Loucy (cell line): Measurements from ENCODE around the gene TBC1D22A.

ENCODE experiments used
- EZH2phosphoT487 ChIP-seq: fragments of 200-600 bp; IDR thresholded peaks from 2 replicates; pipeline ENCODE4 v1.6.1; 2018; ENCODE audit warnings: antibody characterized with exemption, mild to moderate bottlenecking, moderate library complexity, borderline replicate concordance
- TF ChIP-seq, protein P1 (sequence below): fragments of 200-600 bp; sonication (generic); conservative IDR thresholded peaks from 2 replicates; pipeline ENCODE4 v1.5.1; 2014; ENCODE audit warnings: mild to moderate bottlenecking, antibody characterized with exemption, low read length

DNA sequence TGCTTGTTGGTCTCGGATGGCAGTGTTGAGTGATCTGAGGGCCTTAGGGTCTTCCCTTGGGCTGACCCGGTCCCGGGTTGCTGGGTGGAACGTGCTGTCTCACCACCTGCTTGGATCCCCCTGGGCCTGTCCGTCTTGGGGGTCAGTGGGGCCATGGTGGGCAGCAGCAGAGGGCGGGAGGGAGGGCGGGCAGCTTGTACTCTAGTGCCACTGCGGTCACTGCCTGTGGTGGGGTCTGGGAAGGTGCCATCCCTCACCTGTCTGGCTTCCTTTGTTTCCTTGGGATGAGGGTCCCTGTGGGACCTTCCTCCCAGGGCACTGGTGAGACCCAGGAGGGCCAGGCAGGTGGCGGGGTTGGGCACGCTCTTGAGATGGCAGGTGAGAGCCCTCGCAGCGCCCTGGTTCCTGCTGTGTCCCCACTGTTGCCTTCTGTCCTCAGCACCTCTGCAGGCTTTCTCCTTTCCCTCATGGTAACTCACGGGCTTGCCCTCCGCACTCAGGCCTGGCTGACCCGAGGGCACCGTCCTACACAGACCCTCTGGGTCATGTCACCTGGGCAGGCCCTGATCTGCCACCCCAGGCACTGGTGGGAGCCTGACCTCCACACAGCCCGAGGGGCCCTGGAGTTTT lies 34.2 kb downstream of the TBC1D22A start:
- TF ChIP-seq EZH2phosphoT487 = no peak
- TF ChIP-seq, protein P1, sequence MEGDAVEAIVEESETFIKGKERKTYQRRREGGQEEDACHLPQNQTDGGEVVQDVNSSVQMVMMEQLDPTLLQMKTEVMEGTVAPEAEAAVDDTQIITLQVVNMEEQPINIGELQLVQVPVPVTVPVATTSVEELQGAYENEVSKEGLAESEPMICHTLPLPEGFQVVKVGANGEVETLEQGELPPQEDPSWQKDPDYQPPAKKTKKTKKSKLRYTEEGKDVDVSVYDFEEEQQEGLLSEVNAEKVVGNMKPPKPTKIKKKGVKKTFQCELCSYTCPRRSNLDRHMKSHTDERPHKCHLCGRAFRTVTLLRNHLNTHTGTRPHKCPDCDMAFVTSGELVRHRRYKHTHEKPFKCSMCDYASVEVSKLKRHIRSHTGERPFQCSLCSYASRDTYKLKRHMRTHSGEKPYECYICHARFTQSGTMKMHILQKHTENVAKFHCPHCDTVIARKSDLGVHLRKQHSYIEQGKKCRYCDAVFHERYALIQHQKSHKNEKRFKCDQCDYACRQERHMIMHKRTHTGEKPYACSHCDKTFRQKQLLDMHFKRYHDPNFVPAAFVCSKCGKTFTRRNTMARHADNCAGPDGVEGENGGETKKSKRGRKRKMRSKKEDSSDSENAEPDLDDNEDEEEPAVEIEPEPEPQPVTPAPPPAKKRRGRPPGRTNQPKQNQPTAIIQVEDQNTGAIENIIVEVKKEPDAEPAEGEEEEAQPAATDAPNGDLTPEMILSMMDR = no peak
